Epithelial cell of proximal tubule (primary cell): Measurements from ENCODE around the gene KCNMB1. TPM values are rescaled to one million over a fixed set of nuclear protein-coding genes. Genes with fewer than 3 reads are reported as not detected.

Experiments used
- DNase-seq: peaks from one replicate; pipeline ENCODE4 v3.0.0-alpha.2; 2011; ENCODE audit warnings: low read depth
- H3K4me3 ChIP-seq: 2 replicates; pipeline ENCODE4 v1.5.1; 2011; ENCODE audit warnings: low read depth, mild to moderate bottlenecking, low read length
- CTCF ChIP-seq: conservative IDR thresholded peaks from 2 replicates; pipeline ENCODE4 v1.5.1; 2012; ENCODE audit warnings: low read depth, mild to moderate bottlenecking, low read length
- total RNA-seq: library from RNA; depleted of rRNA; stranded (reverse); fragments of >200 nt; gene quantifications from 2 replicates; pipeline ENCODE4 v1.2.3, GENCODE V29; 2015

KCNMB1 gene
- total RNA-seq, 1 donor from 2014 or later: not detected

DNA sequence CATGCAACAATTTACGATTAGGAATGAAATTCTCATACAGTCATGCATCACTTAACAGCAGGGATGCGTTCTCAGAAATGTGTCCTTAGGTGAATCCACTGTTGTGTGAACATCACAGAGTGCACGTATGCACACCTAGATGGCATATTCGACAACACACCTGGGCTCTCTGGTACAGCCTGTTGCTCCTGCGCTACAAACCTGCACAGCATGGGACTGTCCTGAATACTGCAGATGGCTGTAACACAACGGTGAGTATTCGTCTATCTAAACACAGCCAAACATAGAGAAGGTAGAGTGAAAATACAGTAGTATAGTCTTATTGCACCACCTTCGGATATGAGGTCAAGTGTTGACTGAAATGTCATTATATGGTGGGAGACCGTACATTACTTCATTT, 47.6 kb downstream of the KCNMB1 start:
- no peak overlapping the region for H3K4me3 ChIP-seq
- no peak for TF ChIP-seq CTCF
- no peak for DNase-seq

DNA sequence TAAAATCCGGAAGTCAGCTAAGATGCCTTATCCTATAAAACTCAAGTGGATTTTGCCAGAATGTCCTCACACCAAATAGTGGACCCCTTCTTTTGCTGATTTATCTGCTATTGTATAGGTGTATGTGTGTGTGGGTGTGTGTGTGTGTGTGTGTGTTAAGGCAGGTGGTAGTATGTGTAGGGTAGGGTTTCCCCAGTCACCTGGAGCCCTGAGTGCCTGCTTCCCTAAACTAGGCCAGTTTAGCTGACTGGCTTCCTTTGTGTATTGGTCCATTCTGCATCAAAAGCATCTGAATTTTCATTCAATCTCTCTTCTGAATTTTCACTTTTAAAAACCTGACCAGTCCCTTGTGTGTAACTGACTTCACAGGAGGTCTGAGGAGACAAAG, 49.4 kb downstream of the KCNMB1 start:
- no peak overlapping the region for H3K4me3 ChIP-seq
- no peak for DNase-seq
- no peak for TF ChIP-seq CTCF

DNA sequence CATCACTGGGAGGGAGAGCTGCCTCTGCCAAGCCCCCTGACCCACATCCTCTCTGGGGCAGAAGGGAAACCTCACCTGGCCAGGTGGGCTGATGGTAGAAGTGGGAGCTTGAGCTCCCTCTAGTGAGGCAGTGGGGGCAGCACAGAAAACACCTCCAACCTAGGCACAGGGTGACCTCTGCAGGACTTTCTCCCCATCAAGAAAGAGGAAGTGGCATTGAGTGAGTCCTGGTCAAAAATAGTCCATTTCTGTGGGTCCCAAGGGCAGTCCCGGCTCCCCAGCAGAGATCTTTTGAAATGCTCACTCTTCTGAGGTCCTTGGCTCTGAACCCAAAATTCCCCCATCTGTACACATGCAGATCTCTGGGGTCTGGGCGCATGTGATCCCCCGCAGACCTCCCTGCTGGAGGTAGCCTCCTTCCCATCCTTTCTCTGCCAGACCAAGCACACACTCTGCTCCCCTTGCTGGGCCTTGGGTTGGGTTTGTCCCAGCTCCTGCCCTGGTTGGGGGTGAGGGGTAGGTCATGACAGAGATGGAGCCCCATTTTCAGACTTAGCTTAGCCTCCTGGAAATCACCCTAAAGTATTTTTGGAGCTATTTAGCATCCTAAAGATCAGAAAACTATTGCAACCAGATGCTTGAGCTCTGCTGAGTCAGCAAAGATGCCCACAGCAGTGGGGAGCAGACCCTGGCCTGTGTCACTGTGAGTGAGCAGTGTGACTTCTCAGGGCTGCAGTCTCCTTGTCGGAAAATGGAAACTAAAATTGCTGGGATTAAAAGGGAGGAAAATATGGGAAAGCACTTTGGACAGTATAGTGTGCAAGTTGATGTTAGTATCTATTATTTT, 50.0 kb downstream of the KCNMB1 start:
- DNase-seq: no peak
- TF ChIP-seq CTCF: peak; percentile 42

GRCh38 chr5:170338291-170338690, 50.9 kb downstream of the KCNMB1 start:
- no peak for TF ChIP-seq CTCF
- no peak overlapping the region for H3K4me3 ChIP-seq
- DNase-seq: no peak

More for the DNA sequence above, 50.0 kb downstream of the KCNMB1 start:
- no peak overlapping the region for H3K4me3 ChIP-seq

DNA sequence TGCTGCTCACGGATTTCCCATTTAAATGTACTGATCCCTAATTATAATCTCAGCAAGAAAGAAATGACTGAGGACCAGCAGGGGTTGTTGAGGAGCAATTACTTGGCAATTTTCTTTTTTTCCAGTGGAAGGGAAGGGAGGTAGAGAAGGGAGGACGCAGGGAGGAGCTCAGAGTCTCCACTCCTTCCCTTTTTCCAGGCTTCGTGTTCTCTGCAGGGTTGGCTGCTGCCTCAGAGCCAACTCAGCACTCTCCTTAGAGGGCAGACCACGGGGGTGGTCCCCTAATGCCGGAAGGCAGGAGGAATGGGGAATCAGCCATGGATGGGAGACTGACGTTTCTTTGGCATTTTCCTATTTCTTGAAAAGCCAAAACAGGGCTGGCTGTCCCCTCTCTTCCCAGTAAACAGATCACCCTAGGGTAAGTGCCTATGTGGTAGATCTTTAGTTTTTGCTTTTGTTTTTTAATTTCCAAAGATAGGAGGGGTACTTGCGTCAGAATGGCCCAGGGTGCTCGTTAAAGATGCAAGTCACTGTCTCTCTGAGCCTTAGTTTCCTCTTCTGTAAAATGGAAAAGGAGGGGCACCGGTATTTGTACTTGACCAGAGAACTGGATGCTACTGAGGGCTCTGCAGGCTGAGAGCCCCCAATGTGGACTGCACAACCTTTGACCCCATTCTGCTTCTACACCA, 52.0 kb downstream of the KCNMB1 start:
- TF ChIP-seq CTCF: no peak
- H3K4me3 ChIP-seq: no peak overlapping the region
- no peak for DNase-seq

DNA sequence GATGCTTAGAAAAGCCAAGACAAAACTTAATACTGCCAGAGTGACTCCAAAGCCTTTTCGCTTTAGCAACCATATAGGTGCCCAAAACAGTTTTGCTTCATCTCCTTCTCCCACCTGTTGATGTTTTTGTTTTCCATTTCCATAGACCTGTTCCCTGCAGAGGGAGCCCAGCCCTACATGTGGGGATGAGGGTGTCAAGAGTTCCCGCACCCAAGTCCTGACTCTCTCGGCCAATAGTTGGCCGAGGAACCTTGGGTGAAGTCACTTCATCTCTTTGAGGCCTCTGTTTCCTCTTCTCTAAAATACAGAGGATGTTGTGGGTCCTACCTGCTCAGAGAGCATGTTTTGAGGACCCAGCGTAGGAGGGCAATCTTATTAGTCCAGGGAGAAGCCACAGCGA, 53.1 kb downstream of the KCNMB1 start:
- TF ChIP-seq CTCF: no peak
- no peak for DNase-seq
- H3K4me3 ChIP-seq: no peak overlapping the region
